Peyer's patch (tissue), 4 donors: ENCODE results near the gene TPP1.

Experiments
- POLR2A ChIP-seq, 2 donors: fragments of 450-650 bp; IDR thresholded peaks; one replicate each; pipeline ENCODE4 v1.5.1; 2017; ENCODE audit warnings: antibody characterized with exemption in 2 of 2, mild to moderate bottlenecking in 2 of 2, moderate library complexity in 2 of 2
- TF ChIP-seq, protein P1 (sequence below), 6 experiments: fragments of 450-650 bp in 4 of 6; fragments of 200-600 bp in 2 of 6; sonication (generic) in 1 of 6; IDR thresholded peaks; one replicate each; pipeline ENCODE4 v1.5.1; 2017 to 2019; ENCODE audit warnings: antibody characterized with exemption in 6 of 6, mild to moderate bottlenecking in 3 of 6, moderate library complexity in 1 of 6

DNA sequence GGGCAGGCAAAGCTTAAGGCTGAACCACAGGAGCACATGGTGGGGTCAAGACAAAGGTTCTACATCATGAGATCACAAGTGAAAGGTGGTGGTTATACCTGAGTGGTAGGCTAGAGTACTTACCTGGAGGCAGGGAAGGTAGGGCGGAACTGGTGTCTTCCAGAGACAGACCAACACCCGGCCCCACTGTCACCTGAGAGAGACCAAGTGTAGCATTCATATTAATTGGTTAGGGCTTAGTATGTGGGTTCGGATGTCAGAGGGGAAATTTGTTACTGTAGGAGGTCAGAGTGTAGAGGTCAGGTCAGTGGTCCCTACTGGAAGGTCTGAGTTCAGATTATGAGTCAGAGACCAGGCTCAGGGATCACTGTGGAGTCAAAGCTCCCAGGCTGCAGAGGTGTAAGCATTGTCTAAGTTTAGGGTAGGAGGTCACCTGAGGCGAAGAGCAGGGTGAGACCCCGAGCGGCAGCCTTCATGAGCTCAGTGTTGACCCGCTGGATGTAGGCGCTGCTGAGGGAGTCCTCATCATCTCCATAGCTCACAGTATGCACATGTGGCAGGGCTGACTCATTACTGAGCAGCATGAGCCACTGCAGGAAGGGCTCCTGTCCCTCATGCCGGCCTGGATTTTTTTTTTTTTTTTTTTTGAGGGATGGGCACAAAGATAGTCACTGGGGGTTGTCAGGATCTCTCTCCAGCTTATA lies 3.2 kb downstream of the TPP1 start:
- TF ChIP-seq, protein P1, sequence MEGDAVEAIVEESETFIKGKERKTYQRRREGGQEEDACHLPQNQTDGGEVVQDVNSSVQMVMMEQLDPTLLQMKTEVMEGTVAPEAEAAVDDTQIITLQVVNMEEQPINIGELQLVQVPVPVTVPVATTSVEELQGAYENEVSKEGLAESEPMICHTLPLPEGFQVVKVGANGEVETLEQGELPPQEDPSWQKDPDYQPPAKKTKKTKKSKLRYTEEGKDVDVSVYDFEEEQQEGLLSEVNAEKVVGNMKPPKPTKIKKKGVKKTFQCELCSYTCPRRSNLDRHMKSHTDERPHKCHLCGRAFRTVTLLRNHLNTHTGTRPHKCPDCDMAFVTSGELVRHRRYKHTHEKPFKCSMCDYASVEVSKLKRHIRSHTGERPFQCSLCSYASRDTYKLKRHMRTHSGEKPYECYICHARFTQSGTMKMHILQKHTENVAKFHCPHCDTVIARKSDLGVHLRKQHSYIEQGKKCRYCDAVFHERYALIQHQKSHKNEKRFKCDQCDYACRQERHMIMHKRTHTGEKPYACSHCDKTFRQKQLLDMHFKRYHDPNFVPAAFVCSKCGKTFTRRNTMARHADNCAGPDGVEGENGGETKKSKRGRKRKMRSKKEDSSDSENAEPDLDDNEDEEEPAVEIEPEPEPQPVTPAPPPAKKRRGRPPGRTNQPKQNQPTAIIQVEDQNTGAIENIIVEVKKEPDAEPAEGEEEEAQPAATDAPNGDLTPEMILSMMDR (IDR thresholded peaks at IDR 0.05), result no peak
- TF ChIP-seq POLR2A (IDR thresholded peaks at IDR 0.05), result no peak
